GM18502 (cell line): Measurements from ENCODE around the gene DNAAF9.

Source experiments
- ATAC-seq: cut with Tn5 transposase; IDR thresholded peaks from one replicate; pipeline ENCODE4 v1.9.1; 2021; ENCODE audit warnings: mild to moderate bottlenecking; ENCODE audit not compliant: unreplicated experiment, poor library complexity

DNAAF9 gene

DNA sequence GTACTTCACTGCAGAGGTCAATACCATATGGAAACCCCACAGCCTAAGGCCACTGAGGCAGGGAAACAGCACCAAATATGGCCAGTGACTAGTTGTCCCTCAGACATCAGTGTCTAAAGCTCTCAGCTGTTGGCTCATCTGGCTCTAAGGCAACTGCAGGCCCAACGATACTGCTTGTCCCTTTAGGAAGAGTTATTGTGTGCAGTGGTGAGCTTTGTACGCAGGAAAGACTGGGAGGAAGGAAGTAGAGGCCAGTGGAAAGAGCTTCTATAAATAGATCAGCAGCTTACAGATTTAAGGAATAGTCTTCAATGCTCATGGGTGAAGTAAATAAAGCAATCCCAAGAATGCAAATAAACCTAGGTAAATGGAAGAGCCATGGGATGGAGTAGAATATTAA, 29.3 kb downstream of the DNAAF9 start:
- ATAC-seq: no peak

GRCh38 chr20:3377644-3378043, 29.8 kb downstream of the DNAAF9 start:
- ATAC-seq: no peak

- ATAC-seq: no peak
These were observed 33.2 kb downstream of the DNAAF9 start for GRCh38 chr20:3374296-3374695.

GRCh38 chr20:3371754-3372153, 35.7 kb downstream of the DNAAF9 start:
- no peak for ATAC-seq

GRCh38 chr20:3367089-3367488, 40.4 kb downstream of the DNAAF9 start:
- ATAC-seq: no peak

- no peak for ATAC-seq
These were observed 43.0 kb downstream of the DNAAF9 start for GRCh38 chr20:3364323-3365013.

DNA sequence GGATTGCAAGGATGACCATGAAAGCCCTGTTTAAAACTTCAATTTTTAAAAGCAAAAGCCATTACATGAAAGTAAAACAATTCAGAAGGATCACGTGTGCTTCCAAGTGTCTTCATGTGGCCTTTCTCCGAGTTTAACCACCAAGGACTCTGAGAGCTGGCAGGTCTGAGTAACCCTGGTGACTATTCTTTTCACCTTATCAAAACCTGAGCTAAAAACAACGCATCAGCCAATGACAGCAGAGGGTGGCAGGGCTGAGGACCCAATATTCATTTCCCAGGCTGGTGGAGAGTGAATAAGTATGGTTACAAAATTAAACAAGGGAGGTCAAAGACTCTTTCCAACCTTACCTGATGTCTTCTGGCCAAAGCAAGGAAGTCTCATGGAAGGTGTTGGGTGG, 46.7 kb downstream of the DNAAF9 start:
- no peak for ATAC-seq

DNA sequence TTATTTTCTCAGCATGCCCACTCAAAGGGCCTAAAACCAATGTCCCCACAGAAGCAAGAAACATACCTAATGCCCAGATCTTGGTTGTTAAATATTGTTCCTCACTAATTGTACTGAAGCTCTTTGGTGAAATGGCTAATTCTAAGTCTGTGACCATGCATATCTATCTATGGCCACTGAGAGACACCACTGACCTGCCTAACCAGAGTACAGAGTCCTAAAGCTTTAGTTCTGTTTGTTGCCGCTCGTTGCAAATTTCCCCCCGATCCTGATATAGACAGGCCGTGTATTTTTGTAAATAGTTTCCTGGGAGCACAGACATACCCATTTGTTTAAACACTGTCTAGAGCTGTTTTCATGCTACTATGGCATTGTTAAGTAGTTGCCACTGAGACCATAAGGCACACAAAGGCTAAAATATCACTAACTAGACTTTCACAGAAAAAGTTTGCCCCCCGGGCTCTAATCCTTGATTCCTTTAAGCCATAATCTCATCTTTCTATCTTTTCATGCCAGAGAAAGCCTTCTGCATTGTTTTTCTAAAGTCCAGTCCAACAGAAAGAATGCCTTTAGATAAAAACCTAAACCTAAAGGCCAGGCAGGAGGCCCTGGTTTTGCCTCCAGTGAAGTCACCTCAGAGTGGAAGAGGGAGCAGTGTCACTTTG, 48.7 kb downstream of the DNAAF9 start:
- ATAC-seq: no peak
